ENCODE measurements around the gene DYRK2. TPM values are rescaled to one million over a fixed set of nuclear protein-coding genes. Genes with fewer than 3 reads are reported as not detected.

Gene DYRK2
- total and polyA plus RNA-seq, 3 donors from 2014 or later, result 14.6 to 18.4 (median 17.4) TPM

DNA sequence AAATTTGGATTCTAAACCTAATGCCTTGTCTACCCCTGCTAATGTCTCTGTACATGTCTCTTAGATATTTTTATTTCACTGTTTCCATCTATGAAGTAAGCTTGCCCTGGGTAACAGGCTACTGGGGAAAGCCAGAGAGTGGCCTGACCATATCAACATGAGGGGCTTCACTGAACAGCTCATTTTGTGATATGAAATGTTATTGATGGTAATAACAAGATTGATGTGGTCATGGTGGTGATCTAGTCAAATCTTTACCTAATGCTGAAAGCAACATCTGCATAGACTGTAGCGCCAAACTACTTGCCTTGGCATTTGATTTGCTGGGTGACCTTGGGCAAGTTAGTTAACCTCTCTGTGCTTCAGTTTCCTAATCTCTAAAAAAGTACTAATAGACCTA, 9.9 kb upstream of the DYRK2 start:
- 88 to 90% methylated on average over 1 of the region's 1 CpG for WGBS, 2 donors
- no peaks in the 10 kb centered on the region for H3K36me3 ChIP-seq (ENCODE audit: low read depth, missing control alignments)
- DNase-seq, result no peak
- TF ChIP-seq, protein P1, sequence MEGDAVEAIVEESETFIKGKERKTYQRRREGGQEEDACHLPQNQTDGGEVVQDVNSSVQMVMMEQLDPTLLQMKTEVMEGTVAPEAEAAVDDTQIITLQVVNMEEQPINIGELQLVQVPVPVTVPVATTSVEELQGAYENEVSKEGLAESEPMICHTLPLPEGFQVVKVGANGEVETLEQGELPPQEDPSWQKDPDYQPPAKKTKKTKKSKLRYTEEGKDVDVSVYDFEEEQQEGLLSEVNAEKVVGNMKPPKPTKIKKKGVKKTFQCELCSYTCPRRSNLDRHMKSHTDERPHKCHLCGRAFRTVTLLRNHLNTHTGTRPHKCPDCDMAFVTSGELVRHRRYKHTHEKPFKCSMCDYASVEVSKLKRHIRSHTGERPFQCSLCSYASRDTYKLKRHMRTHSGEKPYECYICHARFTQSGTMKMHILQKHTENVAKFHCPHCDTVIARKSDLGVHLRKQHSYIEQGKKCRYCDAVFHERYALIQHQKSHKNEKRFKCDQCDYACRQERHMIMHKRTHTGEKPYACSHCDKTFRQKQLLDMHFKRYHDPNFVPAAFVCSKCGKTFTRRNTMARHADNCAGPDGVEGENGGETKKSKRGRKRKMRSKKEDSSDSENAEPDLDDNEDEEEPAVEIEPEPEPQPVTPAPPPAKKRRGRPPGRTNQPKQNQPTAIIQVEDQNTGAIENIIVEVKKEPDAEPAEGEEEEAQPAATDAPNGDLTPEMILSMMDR (IDR thresholded peaks at IDR 0.05), result no peak
- no peak for TF ChIP-seq POLR2A (IDR thresholded peaks at IDR 0.05)
- H3K4me3 ChIP-seq, result no peak overlapping the region
- no peaks in the 10 kb centered on the region for H3K9me3 ChIP-seq
- no peak overlapping the region for H3K27ac ChIP-seq
- intact Hi-C loops (cut with DNase I; ENCODE audit: low total_unique reads), result no loop called here
- no peaks in the 10 kb centered on the region for H3K27me3 ChIP-seq
- peaks cover 4% of the 10 kb centered on the region for H3K4me1 ChIP-seq

DNA sequence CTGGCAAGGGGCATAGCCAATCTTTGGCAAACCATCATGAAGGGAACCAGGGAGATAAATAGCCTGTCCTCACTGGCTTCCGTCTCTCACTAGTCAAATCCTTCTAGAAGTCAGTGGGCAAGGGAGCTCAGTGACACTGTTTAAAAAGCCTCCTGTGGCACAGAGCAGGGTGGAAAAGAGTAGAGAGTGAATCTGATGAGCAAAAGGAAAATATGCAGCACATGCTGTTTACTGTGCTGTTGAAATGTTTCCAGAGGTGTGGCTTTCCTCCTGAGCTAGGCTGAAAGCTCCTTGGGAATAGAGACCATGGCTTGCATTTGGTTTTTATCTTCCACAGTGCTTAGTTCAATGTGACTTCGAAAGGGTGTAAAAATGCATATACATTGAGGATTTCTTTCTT, 7.7 kb upstream of the DYRK2 start:
- intact Hi-C loops (cut with DNase I; ENCODE audit: low total_unique reads), result no loop called here
- H3K27ac ChIP-seq, result no peak overlapping the region

DNA sequence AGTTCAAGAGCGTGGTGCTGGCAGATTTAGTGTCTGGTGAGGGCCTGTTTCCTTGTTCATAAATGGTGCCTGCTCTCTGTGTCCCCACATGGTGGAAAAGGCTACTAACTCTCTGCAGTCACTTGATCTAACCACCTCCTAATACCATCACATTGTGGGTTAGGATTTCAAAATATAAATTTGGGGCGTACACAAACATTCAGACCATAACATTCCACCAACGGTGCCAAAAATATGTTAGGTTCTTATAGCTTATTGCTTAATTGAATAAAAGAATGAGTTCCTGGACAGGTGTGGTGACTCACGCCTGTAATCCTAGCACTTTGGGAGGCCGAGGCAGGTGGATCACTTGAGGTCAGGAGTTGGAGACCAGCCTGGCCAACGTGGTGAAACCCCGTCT, 3.4 kb upstream of the DYRK2 start:
- TF ChIP-seq POLR2A (IDR thresholded peaks at IDR 0.05), result no peak
- TF ChIP-seq, protein P1 (IDR thresholded peaks at IDR 0.05), result no peak
- no peaks in the 10 kb centered on the region for H3K27me3 ChIP-seq
- H3K4me1 ChIP-seq, result peaks cover 11% of the 10 kb centered on the region
- intact Hi-C loops (cut with DNase I; ENCODE audit: low total_unique reads), result no loop called here
- no peak for DNase-seq
- H3K9me3 ChIP-seq, result no peaks in the 10 kb centered on the region
- WGBS, 2 donors, result 79 to 97% methylated on average over 7 of the region's 7 CpGs
- H3K27ac ChIP-seq, result no peak overlapping the region
- no peaks in the 10 kb centered on the region for H3K36me3 ChIP-seq (ENCODE audit: low read depth, missing control alignments)
- no peak overlapping the region for H3K4me3 ChIP-seq

More for the DNA sequence above, 7.7 kb upstream of the DYRK2 start:
- 57 to 66% methylated on average over 2 of the region's 2 CpGs for whole genome bisulfite sequencing, 2 donors
- DNase-seq, result peak; percentile 16
- Histone ChIP-seq H3K27me3 (no peaks in the 10 kb centered on the region), H3K4me3 (no peak overlapping the region), H3K4me1 (peaks cover 4% of the 10 kb centered on the region), H3K36me3 (ENCODE audit: low read depth, missing control alignments) (no peaks in the 10 kb centered on the region), H3K9me3 (no peaks in the 10 kb centered on the region)
- TF ChIP-seq POLR2A (IDR thresholded peaks at IDR 0.05), result no peak
- TF ChIP-seq, protein P1 (IDR thresholded peaks at IDR 0.05), result no peak

DNA sequence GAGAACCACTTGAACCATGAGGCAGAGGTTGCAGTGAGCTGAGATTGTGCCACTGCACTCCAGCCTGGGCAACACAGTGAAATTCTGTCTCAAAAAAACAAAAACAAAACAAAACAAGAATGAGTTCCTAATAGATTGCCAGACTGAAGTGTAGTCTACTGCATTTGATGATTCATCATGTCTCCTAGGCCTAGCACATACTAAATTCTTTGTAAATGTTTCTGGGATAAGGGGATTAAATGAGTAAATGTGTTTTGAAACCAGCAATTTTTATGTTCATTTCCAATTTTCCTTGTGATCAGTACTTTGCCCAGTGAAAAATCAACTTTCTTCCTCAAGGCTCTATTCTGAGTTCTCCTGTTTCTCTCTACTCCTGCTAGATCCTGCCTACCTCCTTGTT, 2.9 kb upstream of the DYRK2 start:
- Histone ChIP-seq H3K4me3 (no peak overlapping the region), H3K4me1 (peaks cover 12% of the 10 kb centered on the region), H3K36me3 (ENCODE audit: low read depth, missing control alignments) (no peaks in the 10 kb centered on the region), H3K27me3 (no peaks in the 10 kb centered on the region), H3K9me3 (no peaks in the 10 kb centered on the region), H3K27ac (no peak overlapping the region)
- intact Hi-C loops (cut with DNase I; ENCODE audit: low total_unique reads), result no loop called here
- DNase-seq, result no peak
- no peak for TF ChIP-seq POLR2A (IDR thresholded peaks at IDR 0.05)
- TF ChIP-seq, protein P1 (IDR thresholded peaks at IDR 0.05), result no peak

DNA sequence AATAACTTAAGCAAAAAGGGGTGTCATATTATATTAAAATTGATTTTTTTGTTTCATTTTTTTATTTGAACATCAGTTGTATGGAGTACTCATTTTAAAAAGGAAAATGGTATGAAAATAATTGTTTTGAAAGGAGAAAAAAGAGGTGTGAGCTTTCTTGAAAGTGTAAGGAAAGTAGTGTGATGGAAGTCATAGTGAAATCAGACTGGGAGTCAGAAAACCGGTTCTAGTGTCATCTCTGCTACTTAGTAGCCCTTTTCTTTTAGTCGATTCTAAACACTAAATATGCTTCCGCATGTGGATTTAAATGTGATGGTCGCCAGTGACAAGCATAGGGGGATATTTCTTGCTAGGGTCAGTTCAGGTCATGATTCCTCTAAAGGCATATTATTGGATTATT, 1.8 kb upstream of the DYRK2 start:
- Histone ChIP-seq H3K4me3 (peak overlapping the region in 1 of 2 donors; percentile 88), H3K36me3 (ENCODE audit: low read depth, missing control alignments) (no peaks in the 10 kb centered on the region), H3K4me1 (peaks cover 20% of the 10 kb centered on the region), H3K9me3 (no peaks in the 10 kb centered on the region), H3K27me3 (no peaks in the 10 kb centered on the region), H3K27ac (no peak overlapping the region)
- TF ChIP-seq POLR2A (IDR thresholded peaks at IDR 0.05), result no peak
- TF ChIP-seq, protein P1 (IDR thresholded peaks at IDR 0.05), result no peak
- 64 to 75% methylated on average over 4 of the region's 4 CpGs for WGBS, 2 donors
- intact Hi-C loops (cut with DNase I; ENCODE audit: low total_unique reads), result no loop called here
- DNase-seq, result no peak
